A549 treated with AZD2906 at 1 μM for 4 hours (cell line): ENCODE results near the gene LRRD1. TPM values are rescaled to one million over a fixed set of nuclear protein-coding genes. Genes with fewer than 3 reads are reported as not detected.

Experiments used
- total RNA-seq: library from RNA; stranded (reverse); fragments of 200-300 nt; extraction: Qiagen RNA extraction; gene quantifications from 5 replicates; pipeline ENCODE4 v1.2.3, GENCODE V29; 2022

LRRD1 gene
- not detected in 5 replicates for total RNA-seq

GRCh38 chr7:92178928-92179924, at the start of gene LRRD1:
TSS of gene LRRD1 (minus strand) at chr7:92179142. CDS start at chr7:92165202, 13,940 bp downstream.

DNA sequence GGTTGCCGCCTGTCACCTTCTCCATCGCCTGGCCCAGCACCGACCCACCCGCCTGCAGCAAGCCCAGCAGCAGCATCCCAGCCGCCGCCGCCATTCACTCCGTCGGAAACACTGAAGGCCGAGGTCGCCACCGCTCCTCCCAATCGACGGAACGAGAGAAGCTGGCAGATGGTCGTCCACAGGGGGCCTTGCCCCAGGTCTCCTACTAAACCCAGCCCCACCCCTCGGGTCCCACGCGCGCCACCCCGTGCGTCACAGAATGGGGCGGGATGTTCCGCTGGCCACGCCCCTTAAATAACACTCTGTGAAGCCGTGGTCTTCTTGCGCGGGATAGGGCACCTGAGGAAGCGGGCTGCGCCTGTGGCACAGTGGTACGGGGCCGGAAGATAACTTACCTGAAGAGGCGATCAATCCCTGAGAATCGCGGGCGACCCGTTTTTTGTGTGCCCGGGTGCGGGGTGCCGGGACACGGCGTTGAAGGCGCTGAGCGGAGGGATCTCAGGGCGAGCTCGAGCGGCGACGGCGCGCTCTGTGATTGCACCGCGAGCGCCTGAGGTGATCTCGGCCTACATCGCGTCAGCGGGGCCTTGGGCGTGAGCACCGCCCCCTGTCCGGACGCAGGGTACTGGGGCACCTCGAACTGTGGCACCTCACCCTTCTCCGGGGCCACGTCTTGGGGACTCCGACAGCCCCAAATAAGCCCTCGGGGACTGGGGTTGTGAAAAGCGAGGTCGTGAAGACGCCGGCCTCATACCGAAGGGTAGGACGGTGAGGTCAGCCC, 44.5 kb downstream of the LRRD1 start, which contains the start of gene CYP51A1:
CYP51A1 (minus strand) TSS at position 207 of the 781 bp plus-strand sequence; CDS start at position 94, 113 bp downstream.

Other genes with a start within 250 kb of the LRRD1 start
- gene AKAP9, start 238.3 kb downstream of the LRRD1 start, total RNA-seq: 12.6 to 20.2 TPM (median 14.1 TPM) in 5 replicates
- 39.4 to 56.7 TPM (median 39.9 TPM) in 5 replicates for gene CYP51A1, start 44.7 kb downstream of the LRRD1 start, total RNA-seq
- 20.6 to 29.0 TPM (median 22.7 TPM) in 5 replicates for gene KRIT1, start 66.8 kb upstream of the LRRD1 start, total RNA-seq
- gene ANKIB1, start 66.8 kb upstream of the LRRD1 start, total RNA-seq: 15.7 to 20.8 TPM (median 18.3 TPM) in 5 replicates